CD14-positive monocyte (primary cell): ENCODE results near the gene BHMT. TPM values are rescaled to one million over a fixed set of nuclear protein-coding genes. Genes with fewer than 3 reads are reported as not detected.

Experiments
- DNase-seq, 3 donors: peaks; one replicate each; pipeline ENCODE4 v3.0.0-alpha.2; 2011 to 2022
- H2AFZ ChIP-seq: 2 replicates; pipeline ENCODE4 v1.6.0; 2012; ENCODE audit warnings: mild to moderate bottlenecking, low read depth, low read length, inconsistent platforms; ENCODE audit not compliant: insufficient read depth, poor library complexity, severe bottlenecking
- H3K27ac ChIP-seq, 2 donors: 1 replicate in 1 of 2; 2 replicates in 1 of 2; pipeline ENCODE4 v1.5.1; 2012 to 2013; ENCODE audit warnings: low read length in 2 of 2, control low read depth in 1 of 2, inconsistent platforms in 1 of 2, low read depth in 1 of 2, mild to moderate bottlenecking in 1 of 2
- H3K27me3 ChIP-seq, 2 donors: one replicate each; pipeline versions ENCODE4 v1.6.0 to v1.6.1; 2011 to 2013; ENCODE audit warnings: low read length in 2 of 2; ENCODE audit not compliant: control insufficient read depth in 2 of 2, insufficient read depth in 2 of 2
- H3K36me3 ChIP-seq, 2 donors: replicated peaks in 1 of 2; 1 replicate in 1 of 2; 2 replicates in 1 of 2; pipeline versions ENCODE4 v1.5.1 to v1.6.1; 2012 to 2013; ENCODE audit warnings: low read length in 2 of 2, control low read depth in 1 of 2, inconsistent platforms in 1 of 2, mild to moderate bottlenecking in 1 of 2; ENCODE audit not compliant: insufficient read depth in 2 of 2, control insufficient read depth in 1 of 2
- H3K4me1 ChIP-seq, 2 donors: 1 replicate in 1 of 2; 2 replicates in 1 of 2; pipeline versions ENCODE4 v1.5.1 to v1.6.1; 2012 to 2013; ENCODE audit warnings: low read length in 2 of 2, control low read depth in 1 of 2, inconsistent platforms in 1 of 2, mild to moderate bottlenecking in 1 of 2, moderate library complexity in 1 of 2; ENCODE audit not compliant: insufficient read depth in 2 of 2, control insufficient read depth in 1 of 2
- H3K4me2 ChIP-seq: replicated peaks from 2 replicates; pipeline ENCODE3; 2012; ENCODE audit warnings: low read length, moderate library complexity, mild to moderate bottlenecking; ENCODE audit not compliant: poor library complexity, severe bottlenecking; ENCODE audit errors: extremely low read depth
- H3K4me3 ChIP-seq, 3 experiments: fragments of 200-600 bp in 1 of 3; sonication (generic) in 1 of 3; replicated peaks in 1 of 3; 1 replicate in 2 of 3; 2 replicates in 1 of 3; pipeline ENCODE4 v1.5.1; 2011 to 2013; ENCODE audit warnings: low read length in 3 of 3, mild to moderate bottlenecking in 3 of 3, control low read depth in 2 of 3, low read depth in 2 of 3, inconsistent platforms in 1 of 3, moderate library complexity in 1 of 3
- H3K79me2 ChIP-seq: 2 replicates; pipeline ENCODE4 v1.6.0; 2012; ENCODE audit warnings: mild to moderate bottlenecking, control low read depth, inconsistent platforms, low read length, moderate library complexity; ENCODE audit not compliant: insufficient read depth
- H3K9ac ChIP-seq: 2 replicates; pipeline ENCODE4 v1.6.0; 2017; ENCODE audit warnings: low read length, mild to moderate bottlenecking; ENCODE audit not compliant: insufficient read depth, poor library complexity, severe bottlenecking
- H3K9me3 ChIP-seq, 2 donors: replicated peaks in 1 of 2; 1 replicate in 1 of 2; 2 replicates in 1 of 2; pipeline versions ENCODE4 v1.5.1 to v1.6.1; 2012 to 2013; ENCODE audit warnings: low read length in 2 of 2, control low read depth in 1 of 2; ENCODE audit not compliant: control insufficient read depth in 1 of 2, insufficient read depth in 1 of 2
- H4K20me1 ChIP-seq: 2 replicates; pipeline ENCODE4 v1.6.0; 2012; ENCODE audit warnings: mild to moderate bottlenecking, low read length, control low read depth, moderate library complexity; ENCODE audit not compliant: insufficient read depth
- H3K27ac Mint-ChIP-seq, 7 donors: one replicate each; pipeline ENCODE4 v1.8.0; 2020; ENCODE audit warnings: mild to moderate bottlenecking in 7 of 7, mixed read lengths in 7 of 7, moderate library complexity in 6 of 7, inconsistent platforms in 2 of 7
- H3K27me3 Mint-ChIP-seq, 3 donors: one replicate each; pipeline ENCODE4 v1.8.0; 2021 to 2022; ENCODE audit warnings: low read depth in 3 of 3, mild to moderate bottlenecking in 3 of 3, mixed read lengths in 3 of 3, moderate library complexity in 3 of 3, inconsistent platforms in 1 of 3
- H3K36me3 Mint-ChIP-seq, 2 donors: one replicate each; pipeline ENCODE4 v1.8.0; 2020; ENCODE audit warnings: mixed read lengths in 2 of 2, inconsistent platforms in 1 of 2, mild to moderate bottlenecking in 1 of 2
- H3K4me1 Mint-ChIP-seq: one replicate; pipeline ENCODE4 v1.8.0; 2020; ENCODE audit warnings: mild to moderate bottlenecking, mixed read lengths
- H3K4me3 Mint-ChIP-seq, 2 donors: one replicate each; pipeline ENCODE4 v1.8.0; 2020; ENCODE audit warnings: mild to moderate bottlenecking in 2 of 2, mixed read lengths in 2 of 2, moderate library complexity in 1 of 2
- H3K9me3 Mint-ChIP-seq, 7 donors: one replicate each; pipeline ENCODE4 v1.8.0; 2020 to 2022; ENCODE audit warnings: mixed read lengths in 7 of 7, mild to moderate bottlenecking in 6 of 7, moderate library complexity in 6 of 7, inconsistent platforms in 2 of 7
- WGBS: methylation state at CpG from one replicate; pipeline ENCODE4 v1.1.5; 2013; ENCODE audit warnings: missing lambda C conversion rate; ENCODE audit not compliant: insufficient coverage; 5-methylcytosine and 5-hydroxymethylcytosine counted together
- intact Hi-C, 2 donors: fragments of 100-400 bp; cut with micrococcal nuclease; formaldehyde crosslinking; loops; one replicate each; pipeline versions ENCODE4 v1.15.0 to v1.15.1; 2023
- polyA plus RNA-seq, 3 donors: library from polyadenylated mRNA; depleted of rRNA in 1 of 3; unstranded in 2 of 3; stranded (reverse) in 1 of 3; fragments of 300-500 nt in 2 of 3; fragments of >200 nt in 1 of 3; fragmentation: Illumina TruSeq in 2 of 3; gene quantifications; 1 replicate in 2 of 3; 2 replicates in 1 of 3; pipeline ENCODE4 v1.2.3, GENCODE V29; 2012 to 2021
- small RNA-seq: library from RNA; depleted of rRNA; stranded (forward); fragments of <200 nt; gene quantifications from one replicate; pipeline ENCODE3, GENCODE V24; 2012; ENCODE audit warnings: low read depth; ENCODE audit not compliant: insufficient read length
- TF ChIP-seq, protein P1 (sequence below): fragments of 200-600 bp; IDR thresholded peaks from one replicate; pipeline ENCODE4 v1.8.0; 2022; ENCODE audit warnings: antibody characterized with exemption, mild to moderate bottlenecking

Gene BHMT
- polyA plus RNA-seq, 3 donors: not detected

DNA sequence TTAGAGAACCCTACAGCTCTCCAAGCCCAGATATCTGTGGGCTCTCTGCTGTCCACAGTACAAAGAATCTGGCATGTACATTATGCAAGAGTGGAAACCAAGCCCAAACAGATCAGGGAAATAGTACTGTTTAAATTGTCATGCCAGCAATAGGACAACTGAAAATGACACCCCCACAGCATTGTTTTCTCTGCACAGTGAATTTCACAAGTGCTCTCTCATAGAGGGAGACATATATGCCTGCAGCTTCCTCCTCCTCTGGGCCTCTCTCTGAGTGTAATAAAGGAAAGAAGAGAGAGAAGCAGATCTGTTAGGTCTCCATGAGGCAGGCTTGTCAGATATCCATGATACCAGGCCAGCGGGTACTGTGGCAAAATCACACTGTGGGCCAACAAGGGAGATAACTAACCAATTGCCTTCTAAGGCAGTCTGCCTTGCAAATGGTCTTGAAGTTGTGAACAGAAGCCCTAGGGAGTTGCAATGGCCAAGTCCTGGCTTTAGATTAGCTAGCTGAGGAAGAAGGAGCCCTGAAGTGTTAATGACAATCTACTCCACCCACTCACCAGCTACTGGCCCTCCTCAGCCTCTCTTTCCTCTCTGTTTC lies 69.9 kb downstream of the BHMT start:
- no peaks in the 10 kb centered on the region for H3K4me1 Mint-ChIP-seq
- Histone ChIP-seq H4K20me1 (no peaks in the 10 kb centered on the region), H2AFZ (no peak overlapping the region), H3K4me3 (no peak overlapping the region), H3K79me2 (no peaks in the 10 kb centered on the region), H3K27me3 (no peaks in the 10 kb centered on the region), H3K27ac (no peak overlapping the region), H3K4me1 (no peaks in the 10 kb centered on the region), H3K9ac (no peak overlapping the region), H3K4me2 (no peak overlapping the region), H3K9me3 (no peaks in the 10 kb centered on the region), H3K36me3 (no peaks in the 10 kb centered on the region)
- WGBS: 89% methylated on average over 1 of the region's 1 CpG
- H3K36me3 Mint-ChIP-seq: no peaks in the 10 kb centered on the region
- H3K4me3 Mint-ChIP-seq: no peak overlapping the region
- DNase-seq: no peak
- TF ChIP-seq, protein P1, sequence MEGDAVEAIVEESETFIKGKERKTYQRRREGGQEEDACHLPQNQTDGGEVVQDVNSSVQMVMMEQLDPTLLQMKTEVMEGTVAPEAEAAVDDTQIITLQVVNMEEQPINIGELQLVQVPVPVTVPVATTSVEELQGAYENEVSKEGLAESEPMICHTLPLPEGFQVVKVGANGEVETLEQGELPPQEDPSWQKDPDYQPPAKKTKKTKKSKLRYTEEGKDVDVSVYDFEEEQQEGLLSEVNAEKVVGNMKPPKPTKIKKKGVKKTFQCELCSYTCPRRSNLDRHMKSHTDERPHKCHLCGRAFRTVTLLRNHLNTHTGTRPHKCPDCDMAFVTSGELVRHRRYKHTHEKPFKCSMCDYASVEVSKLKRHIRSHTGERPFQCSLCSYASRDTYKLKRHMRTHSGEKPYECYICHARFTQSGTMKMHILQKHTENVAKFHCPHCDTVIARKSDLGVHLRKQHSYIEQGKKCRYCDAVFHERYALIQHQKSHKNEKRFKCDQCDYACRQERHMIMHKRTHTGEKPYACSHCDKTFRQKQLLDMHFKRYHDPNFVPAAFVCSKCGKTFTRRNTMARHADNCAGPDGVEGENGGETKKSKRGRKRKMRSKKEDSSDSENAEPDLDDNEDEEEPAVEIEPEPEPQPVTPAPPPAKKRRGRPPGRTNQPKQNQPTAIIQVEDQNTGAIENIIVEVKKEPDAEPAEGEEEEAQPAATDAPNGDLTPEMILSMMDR: no peak
- intact Hi-C loops: no loop called here
- peaks cover 0 to 1% (median 0%) of the 10 kb centered on the region in 3 donors for H3K27me3 Mint-ChIP-seq
- no peak overlapping the region for H3K27ac Mint-ChIP-seq
- peaks cover 0 to 3% (median 0%) of the 10 kb centered on the region in 7 donors for H3K9me3 Mint-ChIP-seq

Small RNAs within 50 kb of the gene (small RNA-seq; reads per million reads assigned to genes)
- gene RNY3P1: not detected

Other genes starting within 250 kb of the BHMT start
- 10 to 100 TPM; 18.0 to 28.7 (median 18.1) TPM for gene ARSB, start 126.5 kb upstream of the BHMT start, polyA plus RNA-seq
- not detected for gene DMGDH, start 42.1 kb upstream of the BHMT start, polyA plus RNA-seq
- not detected for gene BHMT2, start 42.0 kb upstream of the BHMT start, polyA plus RNA-seq
- gene JMY, start 124.3 kb downstream of the BHMT start, polyA plus RNA-seq: 1 to 10 TPM in 2 of 3 donors, under 1 TPM in 1; 0.60 to 1.6 (median 1.1) TPM